AG04450 (cell line): ENCODE data around the gene KREMEN2. TPM values are rescaled to one million over a fixed set of nuclear protein-coding genes. Genes with fewer than 3 reads are reported as not detected.

Experiments used
- CTCF ChIA-PET: fragments of 300-600, 350-600 bp; formaldehyde crosslinking; extraction: SDS; loops from one replicate; lab custom pipeline; 2022; ENCODE audit warnings: antibody characterized with exemption, inconsistent platforms; lab: Charles Lee
- POLR2A ChIA-PET: fragments of 350-600 bp; formaldehyde crosslinking; extraction: SDS; loops from one replicate; lab custom pipeline; 2021; ENCODE audit warnings: antibody characterized with exemption, inconsistent platforms; lab: Yijun Ruan, JAX
- DNase-seq: peaks from one replicate; pipeline ENCODE4 v3.0.0-alpha.2; 2011; ENCODE audit warnings: low read depth, low spot score
- H3K27ac ChIP-seq: one replicate; pipeline ENCODE4 v1.5.1; 2012; ENCODE audit warnings: low read depth, low read length, control low read depth
- H3K27me3 ChIP-seq: one replicate; pipeline ENCODE4 v1.6.0; 2012; ENCODE audit warnings: low read length; ENCODE audit not compliant: control insufficient read depth, insufficient read depth
- H3K4me3 ChIP-seq: 2 replicates; pipeline ENCODE4 v1.5.1; 2011; ENCODE audit warnings: mild to moderate bottlenecking, low read depth, low read length, control low read depth
- H3K9me3 ChIP-seq: 2 replicates; pipeline ENCODE4 v1.5.1; 2012; ENCODE audit warnings: low read length; ENCODE audit not compliant: control insufficient read depth, insufficient read depth
- polyA plus RNA-seq: library from polyadenylated mRNA; depleted of rRNA; stranded (reverse); fragments of >200 nt; gene quantifications from 2 replicates; pipeline ENCODE4 v1.2.3, GENCODE V29; 2011
- TF ChIP-seq, protein P1 (sequence below): IDR thresholded peaks from 2 replicates; pipeline ENCODE4 v1.5.1; 2011; ENCODE audit warnings: low read depth, low read length, control low read depth, inconsistent platforms

KREMEN2 gene
- polyA plus RNA-seq, 1 experiment = 0.04 TPM

DNA sequence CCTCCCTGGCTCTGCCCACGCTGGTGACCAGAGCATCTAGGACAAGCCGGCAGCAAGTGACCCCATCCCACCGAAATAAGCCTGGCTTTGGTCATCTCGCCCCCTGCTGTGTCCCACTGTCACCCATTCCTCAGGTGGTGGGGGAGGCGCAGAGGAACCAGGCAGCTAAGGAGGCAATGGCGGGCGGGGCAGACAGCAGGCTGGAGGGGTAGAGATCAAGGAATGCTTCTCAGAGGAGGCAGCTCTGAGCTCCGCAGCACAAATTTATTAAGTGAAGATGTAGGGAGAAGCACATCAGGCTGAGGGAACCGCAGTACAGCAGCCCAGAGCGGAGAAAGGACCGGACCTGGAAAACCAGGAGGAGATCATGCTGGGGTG, 7.5 kb upstream of the KREMEN2 start:
- no peaks in the 10 kb centered on the region; the same call in 1 of the 2 replicates for H3K9me3 ChIP-seq
- ChIA-PET POLR2A (no interaction called here), CTCF (interaction anchor here (0.9 kb wide), 1 partner anchor 30 kb away, joined by 3 read pairs; no protein-coding TSS in a partner anchor)
- TF ChIP-seq, protein P1, sequence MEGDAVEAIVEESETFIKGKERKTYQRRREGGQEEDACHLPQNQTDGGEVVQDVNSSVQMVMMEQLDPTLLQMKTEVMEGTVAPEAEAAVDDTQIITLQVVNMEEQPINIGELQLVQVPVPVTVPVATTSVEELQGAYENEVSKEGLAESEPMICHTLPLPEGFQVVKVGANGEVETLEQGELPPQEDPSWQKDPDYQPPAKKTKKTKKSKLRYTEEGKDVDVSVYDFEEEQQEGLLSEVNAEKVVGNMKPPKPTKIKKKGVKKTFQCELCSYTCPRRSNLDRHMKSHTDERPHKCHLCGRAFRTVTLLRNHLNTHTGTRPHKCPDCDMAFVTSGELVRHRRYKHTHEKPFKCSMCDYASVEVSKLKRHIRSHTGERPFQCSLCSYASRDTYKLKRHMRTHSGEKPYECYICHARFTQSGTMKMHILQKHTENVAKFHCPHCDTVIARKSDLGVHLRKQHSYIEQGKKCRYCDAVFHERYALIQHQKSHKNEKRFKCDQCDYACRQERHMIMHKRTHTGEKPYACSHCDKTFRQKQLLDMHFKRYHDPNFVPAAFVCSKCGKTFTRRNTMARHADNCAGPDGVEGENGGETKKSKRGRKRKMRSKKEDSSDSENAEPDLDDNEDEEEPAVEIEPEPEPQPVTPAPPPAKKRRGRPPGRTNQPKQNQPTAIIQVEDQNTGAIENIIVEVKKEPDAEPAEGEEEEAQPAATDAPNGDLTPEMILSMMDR = no peak
- H3K27me3 ChIP-seq = peaks cover 30% of the 10 kb centered on the region
- DNase-seq = no peak
- no peak overlapping the region for H3K4me3 ChIP-seq
- no peak overlapping the region for H3K27ac ChIP-seq

- Histone ChIP-seq H3K27me3 (peaks cover 36% of the 10 kb centered on the region), H3K9me3 (no peaks in the 10 kb centered on the region; the same call in 1 of the 2 replicates), H3K27ac (no peak overlapping the region), H3K4me3 (no peak overlapping the region)
- CTCF ChIA-PET = interaction anchor here (1.5 kb wide), 1 partner anchor 32 kb away, joined by 5 read pairs; no protein-coding TSS in a partner anchor
- POLR2A ChIA-PET = interaction anchor here (0.6 kb wide), 1 partner anchor 62 kb away, joined by 4 read pairs; no protein-coding TSS in a partner anchor
- TF ChIP-seq, protein P1 = no peak
- DNase-seq = no peak
Measured at GRCh38 chr16:2959206-2959605, 4.9 kb upstream of the KREMEN2 start.

DNA sequence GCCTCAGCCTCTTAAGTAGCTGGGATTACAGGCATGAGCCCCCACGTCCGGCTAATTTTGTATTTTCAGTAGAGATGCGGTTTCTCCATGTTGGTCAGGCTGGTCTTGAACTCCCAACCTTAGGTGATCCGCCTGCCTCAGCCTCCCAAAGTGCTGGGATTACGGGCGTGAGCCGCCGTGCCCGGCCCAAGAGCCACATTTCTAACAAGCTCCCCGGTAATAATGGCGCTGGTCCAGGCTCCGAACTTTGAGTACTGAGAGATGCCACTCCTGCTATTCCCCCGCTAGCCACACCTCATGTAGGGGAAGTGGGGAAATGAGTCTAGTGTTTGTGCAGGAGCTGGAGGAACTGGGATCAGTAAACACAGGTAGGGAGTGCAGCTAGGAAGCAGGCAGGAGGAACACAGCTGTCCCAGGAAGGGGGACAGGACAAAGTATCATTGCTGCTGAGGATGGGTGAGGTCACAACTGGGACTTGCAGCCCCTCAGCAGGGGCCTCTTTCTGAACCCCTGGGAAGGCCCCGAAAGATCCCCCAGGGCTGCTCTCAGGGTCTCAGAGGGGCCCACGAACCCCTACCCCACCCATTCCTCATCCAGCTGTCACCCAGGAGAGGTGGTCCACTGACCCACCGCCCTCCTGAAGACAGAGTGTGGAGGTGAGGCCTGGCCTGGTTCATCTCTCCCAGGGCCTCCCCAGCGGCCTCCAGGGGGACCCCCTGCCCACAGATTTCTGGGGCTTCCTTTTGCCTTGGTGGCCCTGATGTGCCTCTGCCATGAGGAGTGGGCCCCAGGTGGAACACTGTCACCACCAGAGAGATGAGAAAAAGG, 3.7 kb upstream of the KREMEN2 start:
- Histone ChIP-seq H3K4me3 (no peak overlapping the region), H3K27me3 (peaks cover 38% of the 10 kb centered on the region)
- CTCF ChIA-PET = interaction anchor here (0.6 to 1.8 kb wide), 4 partner anchors 9 to 154 kb away, joined by 3 to 17 read pairs (median 6); no protein-coding TSS in a partner anchor

DNA sequence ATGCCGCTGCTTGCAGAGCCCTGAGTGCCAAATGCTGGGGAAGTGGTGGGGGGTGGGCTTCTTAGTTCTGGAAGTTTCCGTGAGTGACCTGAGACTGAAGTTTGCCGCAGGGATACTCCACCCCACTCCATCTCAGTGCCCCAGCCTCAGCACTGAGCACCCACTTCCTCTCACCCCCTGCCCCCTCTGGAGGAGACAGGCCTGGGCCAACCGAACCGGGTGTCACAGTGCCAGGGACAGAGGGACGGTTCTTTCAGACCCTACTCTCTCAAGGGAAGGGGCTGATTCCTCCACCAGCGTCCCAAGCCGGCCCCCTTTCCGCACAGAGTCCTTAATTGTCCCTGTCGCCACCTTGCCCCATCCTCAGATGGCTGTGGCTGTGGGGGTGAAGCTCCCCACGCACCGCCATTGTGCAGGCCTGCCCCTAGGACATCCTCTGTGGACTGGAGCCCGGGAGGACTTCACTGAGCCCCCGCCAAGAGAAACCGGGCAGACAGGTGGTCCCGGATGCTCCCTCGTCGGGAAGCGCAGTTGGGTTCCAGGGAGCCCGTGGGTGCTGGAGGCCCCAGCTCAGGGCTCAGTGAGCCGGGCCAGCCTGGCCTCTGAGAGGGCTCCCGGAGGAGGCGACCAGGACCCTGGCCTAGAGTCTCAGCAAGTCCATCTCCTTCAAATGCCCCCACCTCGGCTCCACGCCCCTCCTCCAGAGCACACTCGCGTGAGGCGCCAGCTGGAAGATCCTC, 1.6 kb upstream of the KREMEN2 start:
- ChIA-PET POLR2A (interaction anchor here (0.6 kb wide), 1 partner anchor 24 kb away, joined by 11 read pairs; no protein-coding TSS in a partner anchor), CTCF (interaction anchor here (0.8 to 1.8 kb wide), 4 partner anchors 11 to 23 kb away, joined by 3 to 17 read pairs (median 4); no protein-coding TSS in a partner anchor)
- no peaks in the 10 kb centered on the region; the same call in 1 of the 2 replicates for H3K9me3 ChIP-seq
- H3K27me3 ChIP-seq = peaks cover 37% of the 10 kb centered on the region
- no peak for DNase-seq
- TF ChIP-seq, protein P1 = no peak
- H3K4me3 ChIP-seq = no peak overlapping the region
- no peak overlapping the region for H3K27ac ChIP-seq

More for the DNA sequence above, 3.7 kb upstream of the KREMEN2 start:
- H3K27ac ChIP-seq = no peak overlapping the region
- DNase-seq = no peak
- no peaks in the 10 kb centered on the region; the same call in 1 of the 2 replicates for H3K9me3 ChIP-seq
- POLR2A ChIA-PET = no interaction called here
- TF ChIP-seq, protein P1 = no peak
